ACHN (cell line): ENCODE measurements around the gene MARCHF3.
"Not testable (repeated sequence)": the region's sequence is repeated elsewhere in the genome, so short reads cannot be mapped to it uniquely, and the experiment has no call there.

Experiments
- DNase-seq: peaks from one replicate; pipeline ENCODE4 v3.0.0-alpha.2; 2015
- in situ Hi-C: cut with HindIII; loops from 2 replicates; pipeline ENCODE4 v1.10.0; 2017; ENCODE audit warnings: low sequenced_read_pairs, low pct_ligation_motif_present, low pct_unique_long_range_greater_than_20kb

Gene MARCHF3

DNA sequence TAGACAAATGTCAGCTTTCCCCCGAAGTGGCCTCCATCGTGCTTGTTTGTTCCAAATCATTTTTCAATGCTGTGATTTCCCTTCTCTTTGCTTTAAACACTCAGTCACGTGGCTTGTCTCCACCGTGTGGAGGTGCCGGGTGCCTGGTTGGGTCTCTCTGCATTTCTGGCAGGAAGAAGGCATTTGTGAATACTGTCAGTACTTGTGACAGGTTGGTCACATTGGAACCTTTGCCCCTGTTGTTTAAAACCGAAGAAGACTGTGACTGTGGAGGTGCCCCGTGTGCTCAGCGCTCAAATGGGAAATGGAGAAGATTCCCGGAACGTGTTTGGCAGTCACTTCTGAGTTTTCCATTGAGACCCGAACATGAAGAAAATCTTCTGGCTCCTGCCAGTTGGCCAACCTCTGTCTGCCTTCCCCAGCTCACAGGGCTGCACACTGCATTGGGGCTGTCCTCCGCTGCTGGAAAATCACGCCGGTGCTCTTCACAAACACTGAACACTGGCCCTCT, 178.8 kb downstream of the MARCHF3 start:
- in situ Hi-C loops: no loop called here
- DNase-seq: no peak

GRCh38 chr5:126849101-126849678, 181.2 kb downstream of the MARCHF3 start:
- no peak for DNase-seq
- in situ Hi-C loops: no loop called here

GRCh38 chr5:126848253-126848652, 182.1 kb downstream of the MARCHF3 start:
- no peak for DNase-seq
- in situ Hi-C loops: no loop called here

- in situ Hi-C loops: no loop called here
- no peak for DNase-seq
These were observed 182.5 kb downstream of the MARCHF3 start for GRCh38 chr5:126847826-126848251.

DNA sequence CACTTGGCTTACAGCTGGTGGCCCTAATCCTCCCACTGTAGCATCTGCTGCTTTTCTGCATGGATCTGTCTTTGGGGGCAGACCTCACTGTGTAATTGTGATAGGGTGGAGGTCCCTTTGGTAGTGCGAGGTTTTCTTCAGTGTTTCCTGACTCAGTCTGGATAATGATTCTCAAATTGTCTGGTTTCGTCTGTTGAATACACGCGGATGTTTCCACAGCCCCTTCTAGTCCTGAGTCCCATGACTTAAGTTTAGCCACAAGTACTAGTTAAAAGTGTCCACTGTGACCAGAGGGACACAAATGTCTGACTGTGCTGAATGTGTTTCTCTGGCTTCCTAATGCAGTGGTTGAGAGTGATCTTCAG, 182.9 kb downstream of the MARCHF3 start:
- in situ Hi-C loops: no loop called here
- no peak for DNase-seq

DNA sequence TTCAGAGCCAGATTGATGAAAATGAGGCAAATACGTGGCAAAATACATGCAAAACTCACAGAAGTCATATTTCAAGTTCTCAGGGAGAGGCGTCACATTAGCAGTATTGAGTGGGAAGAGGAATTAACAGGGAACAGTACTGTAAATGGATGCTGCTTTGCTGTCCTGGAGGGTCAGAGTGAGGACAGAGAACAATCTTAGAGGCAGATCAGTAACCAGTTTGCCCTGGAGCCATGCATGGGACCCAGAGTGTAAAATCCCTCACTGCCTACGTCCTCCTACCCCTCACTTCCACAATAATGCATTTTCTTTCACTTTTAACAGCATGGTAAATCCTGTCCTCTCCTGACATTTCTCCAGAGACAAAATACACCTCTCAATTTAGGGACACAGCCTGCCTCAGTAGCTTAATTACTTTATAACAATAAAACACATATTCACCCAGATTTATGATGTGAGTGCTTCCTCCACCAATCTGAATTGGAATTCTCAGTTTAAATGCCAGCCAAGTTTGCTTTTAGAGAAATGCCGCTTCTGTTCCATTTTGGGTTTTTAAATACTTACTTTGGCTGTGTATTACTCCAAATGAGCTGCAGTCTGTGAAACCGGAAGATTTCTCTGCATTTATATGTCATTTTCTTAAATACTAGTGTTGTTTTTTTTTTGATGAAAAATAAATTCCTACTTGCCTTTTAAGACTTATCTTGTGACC, 183.5 kb downstream of the MARCHF3 start:
- in situ Hi-C loops: no loop called here
- DNase-seq: no peak

DNA sequence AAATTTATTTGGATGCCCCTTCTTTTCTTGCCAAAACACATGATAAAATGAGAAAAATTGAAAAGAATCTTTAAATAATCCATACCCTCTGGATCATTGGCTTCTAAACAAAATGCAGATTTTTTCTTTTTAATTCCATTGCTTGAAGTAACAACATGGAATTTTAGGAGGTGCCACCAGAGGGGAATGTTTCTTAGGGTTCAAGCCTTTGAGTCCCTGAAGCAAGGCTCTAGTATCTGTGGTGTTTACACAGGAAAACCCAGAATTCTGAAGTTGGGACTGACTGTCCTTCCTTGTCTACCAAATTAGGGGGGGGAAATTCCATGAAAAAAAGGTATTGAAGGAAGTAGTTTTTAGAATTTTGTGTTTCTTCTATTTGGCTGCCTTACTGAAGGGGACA, 184.0 kb downstream of the MARCHF3 start:
- DNase-seq: peak; percentile 35
- in situ Hi-C loops: no loop called here

- in situ Hi-C loops, DNase-seq: not testable (repeated sequence)
These were observed 184.8 kb downstream of the MARCHF3 start for GRCh38 chr5:126845470-126846070.

DNA sequence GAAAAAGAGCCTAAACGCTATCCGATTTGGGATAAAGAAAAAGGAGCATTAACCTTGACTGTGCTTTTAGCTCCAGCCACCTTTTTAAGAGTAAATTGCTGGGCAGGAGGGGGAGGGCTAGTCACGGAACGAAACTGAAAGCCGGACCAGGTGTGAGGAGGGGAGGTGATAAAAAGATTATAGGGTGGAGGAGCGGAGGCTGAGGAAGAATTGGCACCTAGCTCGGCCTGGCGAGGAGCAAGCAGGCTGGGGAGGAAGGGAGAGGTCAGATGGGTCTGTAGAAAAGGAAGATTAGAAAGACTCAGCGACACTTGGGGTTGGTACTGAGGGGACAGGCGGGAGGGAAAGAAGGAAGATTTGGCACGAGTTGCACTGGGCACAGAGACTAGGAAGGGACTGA, 187.0 kb downstream of the MARCHF3 start:
- in situ Hi-C loops, DNase-seq: not testable (repeated sequence)

GRCh38 chr5:126839407-126839806, 191.0 kb downstream of the MARCHF3 start:
- in situ Hi-C loops, DNase-seq: not testable (repeated sequence)

DNA sequence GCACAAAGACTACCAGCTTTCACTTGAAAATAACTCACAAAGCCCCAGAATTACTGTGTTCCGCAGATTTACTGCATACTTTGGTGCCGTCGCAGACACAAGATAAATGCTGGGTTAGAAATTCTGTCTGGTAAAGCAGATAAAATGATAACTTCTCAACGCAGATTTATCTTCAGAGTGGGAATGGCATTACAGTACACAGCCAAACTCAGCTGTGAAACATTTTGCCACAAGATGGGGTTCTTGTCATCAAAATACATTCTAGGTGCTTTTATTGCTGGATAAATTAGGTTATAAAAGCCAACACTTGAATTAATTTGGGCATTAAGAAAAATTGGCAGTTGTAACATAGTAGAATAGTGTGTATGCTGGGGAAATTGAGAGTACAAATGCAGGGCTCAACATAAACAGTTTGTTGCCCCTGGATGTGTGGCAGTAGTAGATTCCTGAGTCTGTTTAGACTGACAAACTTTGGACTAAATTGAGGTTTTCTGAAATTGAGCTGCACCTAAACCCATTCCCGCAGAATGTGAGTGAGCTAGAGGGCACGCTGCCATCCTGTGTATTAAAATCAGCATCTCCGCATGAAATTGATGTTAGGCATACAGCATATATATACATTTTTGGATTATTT, 192.3 kb downstream of the MARCHF3 start:
- in situ Hi-C loops: no loop called here
- peak; percentile 24 for DNase-seq

DNA sequence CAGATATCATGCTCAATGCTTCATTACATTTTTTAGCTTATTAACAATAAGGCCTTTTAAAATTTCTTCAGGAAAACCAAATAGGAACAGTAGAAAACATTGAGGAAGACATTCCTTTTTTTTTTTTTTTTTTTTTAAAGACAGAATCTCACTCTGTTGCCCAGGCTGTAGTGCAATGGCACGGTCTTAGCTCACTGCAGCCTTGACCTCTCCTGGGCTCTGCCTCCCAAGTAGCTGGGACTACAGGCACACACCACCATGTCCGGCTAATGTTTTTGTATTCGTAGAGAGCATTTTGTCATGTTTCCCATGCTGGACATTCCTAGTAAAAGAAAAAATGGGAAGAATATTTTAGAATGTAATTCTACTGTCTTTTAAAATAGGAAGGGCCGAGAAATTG, 193.1 kb downstream of the MARCHF3 start:
- in situ Hi-C loops: no loop called here
- DNase-seq: no peak

DNA sequence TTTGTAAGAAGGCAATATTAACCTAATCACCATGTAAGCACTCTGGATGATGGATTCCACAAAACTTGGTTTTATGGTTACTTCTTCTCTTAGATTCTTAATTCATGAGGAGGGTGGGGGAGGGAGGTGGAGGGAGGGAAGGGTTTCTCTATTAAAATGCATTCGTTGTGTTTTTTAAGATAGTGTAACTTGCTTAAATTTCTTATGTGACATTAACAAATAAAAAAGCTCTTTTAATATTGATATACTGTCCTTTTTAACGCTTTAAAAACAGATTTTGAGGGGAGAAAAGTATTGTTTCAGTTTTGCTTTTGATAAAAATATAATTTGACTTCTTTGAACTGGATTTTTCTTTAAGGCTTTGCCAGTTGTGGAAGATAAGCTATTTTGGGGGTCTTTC, 193.6 kb downstream of the MARCHF3 start:
- in situ Hi-C loops: no loop called here

GRCh38 chr5:126831156-126831555, 199.2 kb downstream of the MARCHF3 start:
- DNase-seq: no peak
- in situ Hi-C loops: no loop called here

More for the DNA sequence above, 193.6 kb downstream of the MARCHF3 start:
- DNase-seq: no peak

GRCh38 chr5:126830061-126830460, 200.3 kb downstream of the MARCHF3 start:
- no peak for DNase-seq
- in situ Hi-C loops: no loop called here

DNA sequence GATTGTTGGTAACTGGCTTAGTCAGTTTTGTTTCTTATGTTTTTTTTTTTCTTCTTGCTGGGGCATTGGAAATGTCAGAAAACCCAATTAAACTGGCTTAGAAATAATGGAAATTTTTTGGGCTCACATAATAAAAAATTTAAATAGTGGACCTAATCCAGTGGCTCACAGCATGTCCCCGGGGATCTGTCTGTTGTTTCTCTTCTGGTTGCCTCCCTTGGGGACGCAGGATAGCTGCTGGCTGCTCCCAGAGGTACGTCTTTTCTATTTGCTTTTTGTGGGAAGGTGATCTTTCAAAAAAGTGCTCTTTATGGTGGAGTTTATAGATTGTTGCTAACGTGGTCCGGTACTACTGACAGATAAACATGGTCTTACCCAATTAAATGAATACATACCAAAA, 201.3 kb downstream of the MARCHF3 start:
- in situ Hi-C loops: no loop called here
- no peak for DNase-seq

DNA sequence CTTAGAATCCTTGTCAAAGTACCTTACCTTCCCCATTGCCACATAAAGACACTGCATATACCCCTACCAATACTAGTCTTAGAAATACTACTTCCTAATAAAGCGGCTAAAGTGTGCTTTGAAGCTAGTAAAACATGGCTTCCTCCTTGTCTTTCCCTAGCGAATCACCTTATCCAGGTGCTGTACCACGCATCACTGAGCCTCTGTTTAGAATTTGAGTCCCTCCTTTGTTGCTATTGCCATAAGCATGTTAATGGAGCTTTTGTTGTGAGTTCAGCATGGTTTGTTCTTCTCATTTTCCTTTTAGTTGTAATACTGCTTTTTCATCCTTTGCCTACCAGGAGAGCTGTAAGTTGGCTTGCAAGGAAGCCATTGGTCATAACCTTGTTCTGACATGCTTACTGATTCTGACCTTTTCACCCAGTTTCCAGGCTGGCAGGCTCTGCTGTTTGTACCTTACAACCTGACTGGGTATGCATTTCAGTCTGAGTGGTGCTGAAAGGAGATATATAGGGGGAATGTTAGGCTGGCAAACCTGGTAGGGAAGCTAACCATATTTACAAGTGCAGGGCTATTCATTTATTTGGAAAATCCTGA, 203.6 kb downstream of the MARCHF3 start:
- no peak for DNase-seq
- in situ Hi-C loops: no loop called here

- in situ Hi-C loops: no loop called here
- no peak for DNase-seq
These were observed 211.1 kb downstream of the MARCHF3 start for GRCh38 chr5:126819253-126819652.

GRCh38 chr5:126818736-126819135, 211.6 kb downstream of the MARCHF3 start:
- in situ Hi-C loops: no loop called here
- no peak for DNase-seq
